Omental fat pad (tissue), 4 donors: Measurements from ENCODE around the gene RBAK. TPM values are rescaled to one million over a fixed set of nuclear protein-coding genes. Genes with fewer than 3 reads are reported as not detected.
"Not testable (repeated sequence)": the region's sequence is repeated elsewhere in the genome, so short reads cannot be mapped to it uniquely, and the experiment has no call there.

Experiments used
- ATAC-seq: fragments of 150-250 bp; one replicate; pipeline ENCODE4 v1.9.1; 2016; ENCODE audit warnings: mild to moderate bottlenecking, moderate library complexity; ENCODE audit not compliant: low FRiP score
- DNase-seq: peaks from one replicate; pipeline ENCODE4 v3.0.0-alpha.2; 2019; ENCODE audit warnings: low spot score
- total RNA-seq, 4 donors: library from RNA; depleted of rRNA; stranded (reverse); fragments of >200 nt; gene quantifications; one replicate each; pipeline ENCODE4 v1.1.0, GENCODE V29; 2016
- TF ChIP-seq, protein P1 (sequence below), 3 donors: fragments of 450-650 bp; IDR thresholded peaks; one replicate each; pipeline ENCODE4 v1.5.1; 2016 to 2017; ENCODE audit warnings: antibody characterized with exemption in 3 of 3, mild to moderate bottlenecking in 3 of 3, moderate library complexity in 2 of 3

RBAK gene
- total RNA-seq, 4 donors from 2014 or later, result 6.7 to 14.8 (median 8.5) TPM

DNA sequence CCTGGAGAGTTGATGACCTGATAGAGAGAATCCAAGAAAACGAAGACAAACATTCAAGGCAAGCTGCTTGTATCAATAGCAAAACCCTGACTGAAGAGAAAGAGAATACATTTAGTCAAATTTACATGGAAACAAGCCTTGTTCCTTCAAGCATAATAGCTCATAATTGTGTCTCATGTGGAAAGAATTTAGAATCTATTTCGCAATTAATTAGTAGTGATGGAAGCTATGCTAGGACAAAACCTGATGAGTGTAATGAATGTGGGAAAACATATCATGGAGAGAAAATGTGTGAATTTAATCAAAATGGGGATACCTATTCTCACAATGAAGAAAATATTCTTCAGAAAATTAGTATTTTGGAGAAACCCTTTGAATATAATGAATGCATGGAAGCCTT lies 18.0 kb downstream of the RBAK start:
- DNase-seq (no peak), ATAC-seq (no peak)
- TF ChIP-seq, protein P1, sequence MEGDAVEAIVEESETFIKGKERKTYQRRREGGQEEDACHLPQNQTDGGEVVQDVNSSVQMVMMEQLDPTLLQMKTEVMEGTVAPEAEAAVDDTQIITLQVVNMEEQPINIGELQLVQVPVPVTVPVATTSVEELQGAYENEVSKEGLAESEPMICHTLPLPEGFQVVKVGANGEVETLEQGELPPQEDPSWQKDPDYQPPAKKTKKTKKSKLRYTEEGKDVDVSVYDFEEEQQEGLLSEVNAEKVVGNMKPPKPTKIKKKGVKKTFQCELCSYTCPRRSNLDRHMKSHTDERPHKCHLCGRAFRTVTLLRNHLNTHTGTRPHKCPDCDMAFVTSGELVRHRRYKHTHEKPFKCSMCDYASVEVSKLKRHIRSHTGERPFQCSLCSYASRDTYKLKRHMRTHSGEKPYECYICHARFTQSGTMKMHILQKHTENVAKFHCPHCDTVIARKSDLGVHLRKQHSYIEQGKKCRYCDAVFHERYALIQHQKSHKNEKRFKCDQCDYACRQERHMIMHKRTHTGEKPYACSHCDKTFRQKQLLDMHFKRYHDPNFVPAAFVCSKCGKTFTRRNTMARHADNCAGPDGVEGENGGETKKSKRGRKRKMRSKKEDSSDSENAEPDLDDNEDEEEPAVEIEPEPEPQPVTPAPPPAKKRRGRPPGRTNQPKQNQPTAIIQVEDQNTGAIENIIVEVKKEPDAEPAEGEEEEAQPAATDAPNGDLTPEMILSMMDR (IDR thresholded peaks at IDR 0.05), result no peak

DNA sequence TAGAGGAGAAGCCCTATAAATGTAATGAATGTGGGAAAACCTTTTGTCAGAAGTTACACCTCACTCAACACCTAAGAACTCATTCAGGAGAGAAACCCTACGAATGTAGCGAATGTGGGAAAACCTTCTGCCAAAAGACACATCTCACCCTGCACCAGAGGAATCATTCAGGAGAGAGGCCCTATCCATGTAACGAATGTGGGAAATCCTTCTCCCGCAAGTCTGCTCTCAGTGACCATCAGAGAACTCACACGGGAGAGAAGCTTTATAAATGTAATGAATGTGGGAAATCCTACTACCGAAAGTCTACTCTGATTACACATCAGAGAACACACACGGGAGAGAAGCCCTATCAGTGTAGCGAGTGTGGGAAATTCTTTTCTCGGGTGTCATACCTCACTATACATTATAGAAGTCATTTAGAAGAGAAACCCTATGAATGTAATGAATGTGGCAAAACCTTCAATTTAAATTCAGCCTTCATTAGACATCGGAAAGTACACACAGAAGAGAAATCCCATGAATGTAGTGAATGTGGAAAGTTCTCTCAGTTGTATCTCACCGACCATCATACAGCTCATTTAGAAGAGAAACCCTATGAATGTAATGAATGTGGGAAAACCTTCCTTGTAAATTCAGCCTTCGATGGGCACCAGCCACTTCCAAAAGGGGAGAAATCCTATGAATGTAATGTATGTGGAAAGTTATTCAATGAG lies 18.9 kb downstream of the RBAK start:
- ATAC-seq, result no peak
- DNase-seq, result no peak
- TF ChIP-seq, protein P1 (IDR thresholded peaks at IDR 0.05), result no peak

DNA sequence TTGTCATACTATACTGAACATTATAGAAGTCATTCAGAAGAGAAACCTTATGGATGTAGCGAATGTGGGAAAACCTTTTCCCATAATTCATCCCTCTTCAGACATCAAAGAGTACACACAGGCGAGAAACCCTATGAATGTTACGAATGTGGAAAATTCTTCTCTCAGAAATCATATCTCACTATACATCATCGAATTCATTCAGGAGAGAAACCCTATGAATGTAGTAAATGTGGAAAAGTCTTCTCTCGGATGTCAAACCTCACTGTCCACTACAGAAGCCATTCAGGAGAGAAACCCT lies 19.4 kb downstream of the RBAK start:
- no peak for ATAC-seq
- TF ChIP-seq, protein P1 (IDR thresholded peaks at IDR 0.05), result no peak

DNA sequence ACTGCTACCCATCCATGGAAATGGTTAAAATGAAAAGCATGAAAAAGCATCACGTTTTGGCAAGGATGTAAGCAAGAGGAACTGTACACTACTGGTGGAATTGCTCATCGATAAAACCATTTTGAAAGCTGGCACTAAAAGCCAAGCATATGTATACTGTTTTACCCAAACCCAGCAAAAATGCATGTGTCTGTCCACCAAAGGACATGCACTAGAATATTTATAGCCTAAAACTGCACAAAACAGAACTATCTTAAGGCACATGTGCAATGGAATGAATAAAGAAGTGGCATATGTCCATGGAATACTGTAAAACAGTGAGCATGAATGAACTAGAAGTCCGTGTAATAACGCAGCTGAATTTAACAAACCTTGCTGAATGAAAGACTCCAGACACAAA lies 22.9 kb downstream of the RBAK start:
- ATAC-seq (no peak), DNase-seq (no peak)
- TF ChIP-seq, protein P1 (IDR thresholded peaks at IDR 0.05), result no peak

More for the DNA sequence above, 19.4 kb downstream of the RBAK start:
- DNase-seq, result no peak

DNA sequence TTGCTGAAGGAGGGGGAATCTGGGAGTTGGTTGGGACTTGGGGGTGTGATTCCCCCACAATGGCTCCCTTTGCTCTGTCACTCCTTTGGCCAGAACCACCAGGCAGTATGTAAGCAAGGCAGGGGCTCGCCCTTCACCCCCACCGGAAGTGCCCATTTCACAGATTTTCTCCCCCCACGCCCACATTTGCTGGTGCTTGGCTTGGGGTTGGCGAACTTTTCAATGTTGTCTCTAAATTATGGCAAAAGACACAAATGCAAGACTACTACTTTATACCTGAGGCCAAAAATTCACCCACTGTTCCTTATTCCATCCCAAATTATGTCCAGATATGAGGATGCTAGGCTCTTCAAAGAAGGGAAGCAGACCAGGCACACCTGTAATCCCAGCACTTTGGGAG lies 24.5 kb downstream of the RBAK start:
- no peak for DNase-seq
- TF ChIP-seq, protein P1 (IDR thresholded peaks at IDR 0.05), result no peak
- no peak for ATAC-seq

DNA sequence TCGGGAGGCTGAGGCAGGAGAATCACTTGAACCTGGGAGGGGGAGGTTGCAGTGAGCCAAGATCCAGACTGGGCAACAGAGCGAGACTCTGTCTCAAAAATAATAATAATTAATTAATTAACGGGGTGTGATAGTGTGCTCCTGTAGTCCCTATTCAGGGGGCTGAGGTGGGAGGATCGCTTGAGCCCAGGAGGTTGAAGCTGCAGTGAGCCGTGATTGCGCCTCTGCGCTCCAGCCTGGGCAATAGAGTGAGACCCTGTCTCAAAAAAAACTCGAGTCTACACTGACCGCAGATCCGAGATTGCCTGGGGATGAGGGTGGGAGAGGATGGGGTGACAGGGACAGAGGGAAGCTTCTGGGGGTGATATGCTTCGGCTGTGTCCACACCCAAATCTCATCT lies 29.5 kb downstream of the RBAK start:
- ATAC-seq, DNase-seq: not testable (repeated sequence)

DNA sequence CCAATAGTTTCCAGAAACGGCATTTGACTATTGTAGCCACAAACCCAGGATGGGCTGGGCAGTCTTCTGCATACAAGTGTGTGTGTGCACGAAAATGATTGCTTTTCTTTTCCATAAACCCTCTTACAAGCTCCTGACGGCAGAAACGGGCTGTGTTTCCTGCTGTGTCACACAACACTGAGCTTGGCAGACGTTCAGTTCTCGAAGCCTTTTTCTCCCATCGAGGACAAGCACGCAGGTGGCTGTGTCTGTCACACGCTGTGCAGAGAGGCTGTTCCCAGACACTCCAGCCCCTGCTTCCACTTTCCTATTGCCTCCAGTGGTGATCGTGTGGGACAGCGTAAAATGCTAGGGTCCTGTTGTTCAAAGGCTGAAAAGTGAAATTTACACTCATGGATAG lies 32.1 kb downstream of the RBAK start:
- ATAC-seq, result no peak
- DNase-seq, result no peak

More for the DNA sequence above, 32.1 kb downstream of the RBAK start:
- TF ChIP-seq, protein P1 (IDR thresholded peaks at IDR 0.05), result no peak
